Measurements from ENCODE around the gene SPINT3.
"Not testable (repeated sequence)": the region's sequence is repeated elsewhere in the genome, so short reads cannot be mapped to it uniquely, and the experiment has no call there.

Gene SPINT3

DNA sequence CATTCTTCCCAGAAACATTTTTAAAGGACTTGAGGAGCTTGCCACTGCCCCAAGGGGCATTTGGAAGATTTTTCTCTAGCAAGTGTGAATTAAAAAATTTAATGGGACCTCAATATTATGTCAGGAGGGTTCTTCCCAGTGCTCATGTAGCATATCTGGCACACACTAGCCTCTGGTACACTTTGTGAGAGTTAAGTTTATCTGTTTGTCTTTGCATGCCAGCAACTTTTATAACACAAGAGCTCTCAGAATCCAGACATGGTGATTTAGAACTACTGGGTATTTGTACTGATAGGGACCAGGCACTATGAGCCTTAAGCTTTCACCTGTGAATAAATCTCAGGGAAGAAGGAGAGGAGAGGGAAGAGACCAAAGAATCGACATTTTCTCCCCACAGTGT, 12.9 kb downstream of the SPINT3 start:
- no peak for DNase-seq (ENCODE audit: low spot score)

GRCh38 chr20:45501600-45501999, 13.8 kb downstream of the SPINT3 start:
- DNase-seq (ENCODE audit: low spot score), result no peak

GRCh38 chr20:45500022-45500421, 15.4 kb downstream of the SPINT3 start:
- no peak for DNase-seq (ENCODE audit: low spot score)

- no peak for DNase-seq (ENCODE audit: low spot score)
Measured at GRCh38 chr20:45497971-45498494, 17.4 kb downstream of the SPINT3 start.

GRCh38 chr20:45496166-45496565, 19.3 kb downstream of the SPINT3 start:
- DNase-seq (ENCODE audit: low spot score), result no peak

- DNase-seq (ENCODE audit: low spot score), result no peak
Measured at GRCh38 chr20:45495501-45495941, 19.9 kb downstream of the SPINT3 start.

DNA sequence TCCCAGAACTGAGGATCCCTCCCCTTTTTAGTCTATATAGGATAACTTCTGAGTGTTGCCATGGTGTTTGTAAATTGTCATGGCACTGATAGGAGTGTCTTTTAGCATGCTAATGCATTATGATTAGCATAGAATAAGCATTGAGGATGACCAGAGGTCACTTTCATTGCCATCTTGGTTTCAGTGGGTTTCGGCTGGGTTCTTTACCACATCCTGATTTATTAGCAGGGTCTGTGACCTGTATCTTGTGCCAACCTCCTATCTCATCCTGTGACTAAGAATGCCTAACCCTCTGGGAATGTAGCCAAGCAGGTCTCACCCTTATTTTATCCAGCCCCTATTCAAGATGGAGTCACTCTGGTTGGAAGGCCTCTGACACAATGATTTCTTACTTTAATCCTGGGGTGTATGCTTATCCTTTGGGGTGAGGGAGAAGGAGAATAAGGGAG, 26.3 kb downstream of the SPINT3 start:
- DNase-seq (ENCODE audit: low spot score), result no peak

- no peak for DNase-seq (ENCODE audit: low spot score)
Measured at GRCh38 chr20:45487231-45487635, 28.2 kb downstream of the SPINT3 start.

GRCh38 chr20:45485388-45485787, 30.0 kb downstream of the SPINT3 start:
- DNase-seq (ENCODE audit: low spot score), result no peak

- DNase-seq (ENCODE audit: low spot score), result no peak
Measured at GRCh38 chr20:45484676-45485075, 30.7 kb downstream of the SPINT3 start.

DNA sequence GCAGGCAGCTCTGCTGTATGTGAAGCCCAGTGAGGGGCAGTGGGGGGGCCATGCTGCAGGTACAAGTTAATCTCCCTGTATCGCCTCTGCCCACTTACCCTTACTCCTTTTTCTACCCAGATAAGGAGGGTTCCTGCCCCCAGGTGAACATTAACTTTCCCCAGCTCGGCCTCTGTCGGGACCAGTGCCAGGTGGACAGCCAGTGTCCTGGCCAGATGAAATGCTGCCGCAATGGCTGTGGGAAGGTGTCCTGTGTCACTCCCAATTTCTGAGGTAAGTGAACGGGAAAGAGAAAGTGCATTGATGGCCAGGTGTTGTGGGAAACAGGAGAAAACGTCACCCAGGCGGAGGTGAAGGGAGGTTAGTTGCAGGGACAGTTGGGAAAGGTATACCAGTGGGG, 35.6 kb downstream of the SPINT3 start:
- no peak for DNase-seq (ENCODE audit: low spot score)

- DNase-seq (ENCODE audit: low spot score), result not testable (repeated sequence)
Measured at GRCh38 chr20:45477530-45478148, 37.8 kb downstream of the SPINT3 start.

GRCh38 chr20:45472286-45472685, 43.1 kb downstream of the SPINT3 start:
- not testable (repeated sequence) for DNase-seq (ENCODE audit: low spot score)

DNA sequence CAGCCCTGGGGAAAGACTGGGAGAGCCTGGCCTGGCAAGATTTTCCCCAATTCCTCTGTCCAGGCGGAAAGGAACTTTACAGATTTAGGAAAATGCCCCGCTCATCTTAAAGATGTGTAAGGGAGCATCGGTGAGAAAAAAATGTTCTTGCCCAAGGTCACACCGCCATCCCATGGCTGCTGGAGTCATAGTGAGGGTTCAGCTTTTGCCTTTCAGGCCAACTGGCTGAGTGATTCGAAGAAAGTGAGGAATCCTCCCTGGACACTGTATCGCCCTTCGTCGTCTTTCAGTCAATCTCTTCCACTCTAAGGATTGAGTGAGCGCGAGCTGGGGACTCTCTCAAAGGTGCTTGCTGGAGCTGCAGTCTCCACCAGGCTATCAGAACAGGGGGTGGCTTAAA, 44.5 kb downstream of the SPINT3 start:
- no peak for DNase-seq (ENCODE audit: low spot score)

DNA sequence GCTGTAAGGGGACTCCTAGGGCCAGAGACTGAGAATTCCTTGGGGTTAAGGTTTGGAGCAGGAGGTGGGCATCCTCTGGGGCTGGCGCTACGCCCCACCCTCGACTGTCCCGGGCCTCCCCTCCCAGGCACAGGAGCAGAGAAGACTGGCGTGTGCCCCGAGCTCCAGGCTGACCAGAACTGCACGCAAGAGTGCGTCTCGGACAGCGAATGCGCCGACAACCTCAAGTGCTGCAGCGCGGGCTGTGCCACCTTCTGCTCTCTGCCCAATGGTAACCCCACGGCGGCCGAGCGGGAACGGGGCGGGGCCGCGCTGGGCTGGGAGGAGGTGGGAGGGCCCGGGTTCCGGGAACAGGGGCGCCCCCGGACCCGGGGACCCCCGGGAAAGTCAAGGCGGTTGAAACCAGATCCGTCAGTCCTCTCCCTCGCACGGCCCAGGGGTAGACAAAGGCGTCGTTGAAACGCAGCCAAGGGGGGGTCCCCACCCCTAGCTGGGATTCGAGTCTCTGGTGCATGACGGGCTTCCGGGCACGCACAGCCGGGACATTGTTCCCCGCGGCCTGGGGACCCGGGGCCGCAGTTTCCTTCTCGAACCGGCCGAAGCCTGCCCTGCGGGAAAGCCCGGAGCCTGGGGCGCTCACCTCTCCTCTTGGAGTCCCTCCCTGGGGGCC, 45.0 kb downstream of the SPINT3 start:
- DNase-seq (ENCODE audit: low spot score), result no peak

GRCh38 chr20:45469336-45470261, 45.8 kb downstream of the SPINT3 start, which contains the start of gene WFDC2:
WFDC2 (plus strand) TSS chr20:45469753; CDS start chr20:45469782, 29 bp downstream.
- DNase-seq (ENCODE audit: low spot score), result no peak

GRCh38 chr20:45467861-45468260, 47.6 kb downstream of the SPINT3 start:
- DNase-seq (ENCODE audit: low spot score), result no peak

GRCh38 chr20:45467172-45467571, 48.2 kb downstream of the SPINT3 start:
- DNase-seq (ENCODE audit: low spot score), result no peak

GRCh38 chr20:45465491-45466266, 49.7 kb downstream of the SPINT3 start:
- DNase-seq (ENCODE audit: low spot score), result no peak

- DNase-seq (ENCODE audit: low spot score), result no peak
Measured at GRCh38 chr20:45463709-45464108, 51.7 kb downstream of the SPINT3 start.

GRCh38 chr20:45462711-45463509, 52.5 kb downstream of the SPINT3 start:
- DNase-seq (ENCODE audit: low spot score), result no peak
